Prostate gland (tissue), 2 donors: ENCODE results near the gene CLDN24. TPM values are rescaled to one million over a fixed set of nuclear protein-coding genes. Genes with fewer than 3 reads are reported as not detected.

Experiments
- DNase-seq: peaks from one replicate; pipeline ENCODE4 v3.0.0-alpha.2; 2019; ENCODE audit warnings: low spot score
- H3K27ac ChIP-seq, 2 donors: fragments of 200-600 bp; sonication (generic); 2 replicates each; pipeline ENCODE4 v1.5.1; 2017 to 2019
- H3K27me3 ChIP-seq: fragments of 200-600 bp; sonication (generic); replicated peaks from 2 replicates; pipeline ENCODE4 v1.5.1; 2019; ENCODE audit not compliant: insufficient read depth
- H3K36me3 ChIP-seq, 2 donors: fragments of 200-600 bp; sonication (generic); 1 replicate in 1 of 2; 2 replicates in 1 of 2; pipeline versions ENCODE4 v1.5.1 to v1.8.1; 2017 to 2019
- H3K4me1 ChIP-seq: fragments of 200-600 bp; sonication (generic); replicated peaks from 2 replicates; pipeline ENCODE4 v1.5.1; 2019
- H3K4me3 ChIP-seq, 2 donors: fragments of 200-600 bp; sonication (generic); 2 replicates each; pipeline ENCODE4 v1.5.1; 2017 to 2019
- H3K9me3 ChIP-seq: fragments of 200-600 bp; sonication (generic); 2 replicates; pipeline ENCODE4 v1.5.1; 2017
- CTCF ChIP-seq, 4 experiments: fragments of 200-600 bp in 2 of 4; fragments of 450-650 bp in 2 of 4; sonication (generic) in 2 of 4; IDR thresholded peaks; 1 replicate in 3 of 4; 2 replicates in 1 of 4; pipeline ENCODE4 v1.5.1; 2016 to 2019; ENCODE audit warnings: antibody characterized with exemption in 4 of 4, mild to moderate bottlenecking in 2 of 4, moderate library complexity in 2 of 4
- POLR2A ChIP-seq: fragments of 450-650 bp; IDR thresholded peaks from one replicate; pipeline ENCODE4 v1.6.1; 2016; ENCODE audit warnings: antibody characterized with exemption, mild to moderate bottlenecking
- POLR2AphosphoS5 ChIP-seq: sonication (generic); formaldehyde crosslinking; IDR thresholded peaks from one replicate; pipeline ENCODE4 v1.6.1; 2017; ENCODE audit warnings: antibody characterized with exemption
- WGBS: methylation state at CpG from one replicate; pipeline ENCODE4 v1.1.5; 2018; 5-methylcytosine and 5-hydroxymethylcytosine counted together
- intact Hi-C: fragments of 100-400 bp; cut with DNase I; formaldehyde crosslinking; loops from one replicate; pipeline ENCODE4 v1.14.2; 2022
- total RNA-seq, 2 donors: library from RNA; depleted of rRNA; stranded (reverse); fragments of >200 nt; gene quantifications; one replicate each; pipeline ENCODE4 v1.1.0, GENCODE V29; 2016

CLDN24 gene
- not detected for total RNA-seq

- Histone ChIP-seq H3K4me1 (no peaks in the 10 kb centered on the region), H3K36me3 (no peaks in the 10 kb centered on the region), H3K4me3 (no peak within 1 kb of the TSS), H3K9me3 (no peaks in the 10 kb centered on the region), H3K27me3 (no peaks in the 10 kb centered on the region), H3K27ac (no peak within 1 kb of the TSS)
- TF ChIP-seq CTCF (IDR thresholded peaks at IDR 0.05) (no peak), POLR2A (no peak), POLR2AphosphoS5 (no peak)
- intact Hi-C loops, result no loop called here
- no peak for DNase-seq
- 95% methylated on average over 5 of the region's 5 CpGs for WGBS
Measured at GRCh38 chr4:183322326-183322725, at the start of gene CLDN24. Gene CLDN24, minus strand, starts transcription at chr4:183322426. Its CDS starts 0 bp downstream, at chr4:183322426.

GRCh38 chr4:183370786-183371185 lies 48.6 kb upstream of the CLDN24 start:
- no peaks in the 10 kb centered on the region for H3K27me3 ChIP-seq
- DNase-seq, result no peak
- H3K9me3 ChIP-seq, result no peaks in the 10 kb centered on the region
- no peaks in the 10 kb centered on the region for H3K4me1 ChIP-seq
- no peak overlapping the region for H3K27ac ChIP-seq
- WGBS, result 52% methylated on average over 12 of the region's 12 CpGs
- no peaks in the 10 kb centered on the region for H3K36me3 ChIP-seq
- TF ChIP-seq CTCF (IDR thresholded peaks at IDR 0.05), result no peak
- TF ChIP-seq POLR2AphosphoS5, result no peak
- TF ChIP-seq POLR2A, result no peak
- no peak overlapping the region for H3K4me3 ChIP-seq
- intact Hi-C loops, result no loop called here

- TF ChIP-seq POLR2A (no peak), POLR2AphosphoS5 (no peak), CTCF (IDR thresholded peaks at IDR 0.05) (no peak)
- Histone ChIP-seq H3K36me3 (no peaks in the 10 kb centered on the region), H3K4me1 (no peaks in the 10 kb centered on the region), H3K9me3 (no peaks in the 10 kb centered on the region), H3K27ac (no peak overlapping the region), H3K27me3 (no peaks in the 10 kb centered on the region), H3K4me3 (no peak overlapping the region)
- DNase-seq, result no peak
- 79% methylated on average over 8 of the region's 8 CpGs for whole genome bisulfite sequencing
- intact Hi-C loops, result no loop called here
Measured at GRCh38 chr4:183369073-183369472, 46.8 kb upstream of the CLDN24 start.

- Histone ChIP-seq H3K4me1 (no peaks in the 10 kb centered on the region), H3K36me3 (no peaks in the 10 kb centered on the region), H3K27me3 (no peaks in the 10 kb centered on the region), H3K4me3 (no peak overlapping the region), H3K27ac (no peak overlapping the region), H3K9me3 (no peaks in the 10 kb centered on the region)
- TF ChIP-seq CTCF (IDR thresholded peaks at IDR 0.05) (no peak), POLR2AphosphoS5 (no peak), POLR2A (no peak)
- intact Hi-C loops, result no loop called here
- DNase-seq, result no peak
- 89% methylated on average over 16 of the region's 16 CpGs for WGBS
Measured at GRCh38 chr4:183366206-183366835, 44.1 kb upstream of the CLDN24 start.

- WGBS, result 81% methylated on average over 10 of the region's 10 CpGs
- H3K36me3 ChIP-seq, result no peaks in the 10 kb centered on the region
- TF ChIP-seq POLR2A, result no peak
- no peak for TF ChIP-seq CTCF (IDR thresholded peaks at IDR 0.05)
- no peak for TF ChIP-seq POLR2AphosphoS5
- H3K4me1 ChIP-seq, result no peaks in the 10 kb centered on the region
- H3K9me3 ChIP-seq, result no peaks in the 10 kb centered on the region
- H3K27ac ChIP-seq, result no peak overlapping the region
- no peak for DNase-seq
- intact Hi-C loops, result no loop called here
- H3K27me3 ChIP-seq, result no peaks in the 10 kb centered on the region
- H3K4me3 ChIP-seq, result no peak overlapping the region
Measured at GRCh38 chr4:183364025-183364424, 41.8 kb upstream of the CLDN24 start.
